Measurements from ENCODE around the gene PLCB2. TPM values are rescaled to one million over a fixed set of nuclear protein-coding genes. Genes with fewer than 3 reads are reported as not detected.

PLCB2 gene
- total and polyA plus RNA-seq, 9 of the 15 experiments (the other 6 are each of a cell fraction or from before 2014, with no cell fraction given), result 0.37 to 12.3 (median 8.0) TPM

DNA sequence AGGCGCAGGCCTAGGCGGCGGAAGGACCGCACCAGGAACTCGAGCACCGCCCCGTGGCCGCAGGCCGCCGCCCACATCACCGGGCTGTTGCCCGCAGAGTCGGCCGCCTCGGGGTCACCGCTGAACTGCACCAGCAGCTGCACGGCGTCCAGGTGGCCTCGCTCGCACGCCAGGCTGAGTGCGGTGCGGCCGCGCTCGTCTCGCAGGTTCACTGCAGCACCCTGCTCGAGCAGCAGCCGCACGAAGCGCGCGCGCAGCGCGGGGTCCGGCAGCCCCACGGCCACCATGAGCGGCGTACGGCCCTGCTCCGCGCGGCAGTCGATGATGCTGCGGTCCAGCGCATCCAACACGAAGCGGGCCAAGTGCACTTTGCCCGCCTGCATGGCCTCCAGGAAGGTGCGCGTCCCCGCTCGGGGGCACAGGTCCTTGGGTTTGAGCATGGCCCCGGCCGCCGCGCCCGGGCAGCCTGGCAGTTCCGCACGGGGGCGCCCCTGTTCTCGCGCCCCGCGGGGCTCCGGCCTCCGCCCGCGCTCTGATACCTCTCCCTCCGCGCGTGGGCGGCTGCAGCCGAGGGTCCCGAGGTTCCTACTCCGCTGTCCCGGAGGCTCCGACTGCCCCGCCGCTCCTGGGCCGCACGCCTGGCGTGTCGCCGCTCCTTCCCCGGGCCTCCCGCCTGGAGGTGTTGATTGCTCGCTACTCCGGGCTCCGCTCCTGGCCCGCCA lies 25.4 kb downstream of the PLCB2 start (continued):
- TF ChIP-seq, protein P1, sequence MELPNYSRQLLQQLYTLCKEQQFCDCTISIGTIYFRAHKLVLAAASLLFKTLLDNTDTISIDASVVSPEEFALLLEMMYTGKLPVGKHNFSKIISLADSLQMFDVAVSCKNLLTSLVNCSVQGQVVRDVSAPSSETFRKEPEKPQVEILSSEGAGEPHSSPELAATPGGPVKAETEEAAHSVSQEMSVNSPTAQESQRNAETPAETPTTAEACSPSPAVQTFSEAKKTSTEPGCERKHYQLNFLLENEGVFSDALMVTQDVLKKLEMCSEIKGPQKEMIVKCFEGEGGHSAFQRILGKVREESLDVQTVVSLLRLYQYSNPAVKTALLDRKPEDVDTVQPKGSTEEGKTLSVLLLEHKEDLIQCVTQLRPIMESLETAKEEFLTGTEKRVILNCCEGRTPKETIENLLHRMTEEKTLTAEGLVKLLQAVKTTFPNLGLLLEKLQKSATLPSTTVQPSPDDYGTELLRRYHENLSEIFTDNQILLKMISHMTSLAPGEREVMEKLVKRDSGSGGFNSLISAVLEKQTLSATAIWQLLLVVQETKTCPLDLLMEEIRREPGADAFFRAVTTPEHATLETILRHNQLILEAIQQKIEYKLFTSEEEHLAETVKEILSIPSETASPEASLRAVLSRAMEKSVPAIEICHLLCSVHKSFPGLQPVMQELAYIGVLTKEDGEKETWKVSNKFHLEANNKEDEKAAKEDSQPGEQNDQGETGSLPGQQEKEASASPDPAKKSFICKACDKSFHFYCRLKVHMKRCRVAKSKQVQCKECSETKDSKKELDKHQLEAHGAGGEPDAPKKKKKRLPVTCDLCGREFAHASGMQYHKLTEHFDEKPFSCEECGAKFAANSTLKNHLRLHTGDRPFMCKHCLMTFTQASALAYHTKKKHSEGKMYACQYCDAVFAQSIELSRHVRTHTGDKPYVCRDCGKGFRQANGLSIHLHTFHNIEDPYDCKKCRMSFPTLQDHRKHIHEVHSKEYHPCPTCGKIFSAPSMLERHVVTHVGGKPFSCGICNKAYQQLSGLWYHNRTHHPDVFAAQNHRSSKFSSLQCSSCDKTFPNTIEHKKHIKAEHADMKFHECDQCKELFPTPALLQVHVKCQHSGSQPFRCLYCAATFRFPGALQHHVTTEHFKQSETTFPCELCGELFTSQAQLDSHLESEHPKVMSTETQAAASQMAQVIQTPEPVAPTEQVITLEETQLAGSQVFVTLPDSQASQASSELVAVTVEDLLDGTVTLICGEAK (IDR thresholded peaks at IDR 0.05), result no peak
- TF ChIP-seq, protein P1 (CRISPR knock-in tag; IDR thresholded peaks at IDR 0.05), result no peak
- TF ChIP-seq, protein P2, sequence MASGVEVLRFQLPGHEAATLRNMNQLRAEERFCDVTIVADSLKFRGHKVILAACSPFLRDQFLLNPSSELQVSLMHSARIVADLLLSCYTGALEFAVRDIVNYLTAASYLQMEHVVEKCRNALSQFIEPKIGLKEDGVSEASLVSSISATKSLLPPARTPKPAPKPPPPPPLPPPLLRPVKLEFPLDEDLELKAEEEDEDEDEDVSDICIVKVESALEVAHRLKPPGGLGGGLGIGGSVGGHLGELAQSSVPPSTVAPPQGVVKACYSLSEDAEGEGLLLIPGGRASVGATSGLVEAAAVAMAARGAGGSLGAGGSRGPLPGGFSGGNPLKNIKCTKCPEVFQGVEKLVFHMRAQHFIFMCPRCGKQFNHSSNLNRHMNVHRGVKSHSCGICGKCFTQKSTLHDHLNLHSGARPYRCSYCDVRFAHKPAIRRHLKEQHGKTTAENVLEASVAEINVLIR (CRISPR knock-in tag; IDR thresholded peaks at IDR 0.05), result no peak
- TF ChIP-seq FOSL1 (tag; conservative IDR thresholded peaks at IDR 0.05), result 0 out of 2 replicates have a peak, but pooled peaks have one; percentile 6
- TF ChIP-seq STAT5B (CRISPR knock-in tag; IDR thresholded peaks at IDR 0.05), result no peak
- TF ChIP-seq RBM25 (IDR thresholded peaks at IDR 0.05; ENCODE audit: low read depth, low read length, severe bottlenecking), result no peak
- TF ChIP-seq BCL6 (CRISPR knock-in tag; IDR thresholded peaks at IDR 0.05), result no peak
- TF ChIP-seq, protein P3, sequence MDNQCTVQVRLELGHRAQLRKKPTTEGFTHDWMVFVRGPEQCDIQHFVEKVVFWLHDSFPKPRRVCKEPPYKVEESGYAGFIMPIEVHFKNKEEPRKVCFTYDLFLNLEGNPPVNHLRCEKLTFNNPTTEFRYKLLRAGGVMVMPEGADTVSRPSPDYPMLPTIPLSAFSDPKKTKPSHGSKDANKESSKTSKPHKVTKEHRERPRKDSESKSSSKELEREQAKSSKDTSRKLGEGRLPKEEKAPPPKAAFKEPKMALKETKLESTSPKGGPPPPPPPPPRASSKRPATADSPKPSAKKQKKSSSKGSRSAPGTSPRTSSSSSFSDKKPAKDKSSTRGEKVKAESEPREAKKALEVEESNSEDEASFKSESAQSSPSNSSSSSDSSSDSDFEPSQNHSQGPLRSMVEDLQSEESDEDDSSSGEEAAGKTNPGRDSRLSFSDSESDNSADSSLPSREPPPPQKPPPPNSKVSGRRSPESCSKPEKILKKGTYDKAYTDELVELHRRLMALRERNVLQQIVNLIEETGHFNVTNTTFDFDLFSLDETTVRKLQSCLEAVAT (IDR thresholded peaks at IDR 0.05), result no peak
- TF ChIP-seq, protein P4, sequence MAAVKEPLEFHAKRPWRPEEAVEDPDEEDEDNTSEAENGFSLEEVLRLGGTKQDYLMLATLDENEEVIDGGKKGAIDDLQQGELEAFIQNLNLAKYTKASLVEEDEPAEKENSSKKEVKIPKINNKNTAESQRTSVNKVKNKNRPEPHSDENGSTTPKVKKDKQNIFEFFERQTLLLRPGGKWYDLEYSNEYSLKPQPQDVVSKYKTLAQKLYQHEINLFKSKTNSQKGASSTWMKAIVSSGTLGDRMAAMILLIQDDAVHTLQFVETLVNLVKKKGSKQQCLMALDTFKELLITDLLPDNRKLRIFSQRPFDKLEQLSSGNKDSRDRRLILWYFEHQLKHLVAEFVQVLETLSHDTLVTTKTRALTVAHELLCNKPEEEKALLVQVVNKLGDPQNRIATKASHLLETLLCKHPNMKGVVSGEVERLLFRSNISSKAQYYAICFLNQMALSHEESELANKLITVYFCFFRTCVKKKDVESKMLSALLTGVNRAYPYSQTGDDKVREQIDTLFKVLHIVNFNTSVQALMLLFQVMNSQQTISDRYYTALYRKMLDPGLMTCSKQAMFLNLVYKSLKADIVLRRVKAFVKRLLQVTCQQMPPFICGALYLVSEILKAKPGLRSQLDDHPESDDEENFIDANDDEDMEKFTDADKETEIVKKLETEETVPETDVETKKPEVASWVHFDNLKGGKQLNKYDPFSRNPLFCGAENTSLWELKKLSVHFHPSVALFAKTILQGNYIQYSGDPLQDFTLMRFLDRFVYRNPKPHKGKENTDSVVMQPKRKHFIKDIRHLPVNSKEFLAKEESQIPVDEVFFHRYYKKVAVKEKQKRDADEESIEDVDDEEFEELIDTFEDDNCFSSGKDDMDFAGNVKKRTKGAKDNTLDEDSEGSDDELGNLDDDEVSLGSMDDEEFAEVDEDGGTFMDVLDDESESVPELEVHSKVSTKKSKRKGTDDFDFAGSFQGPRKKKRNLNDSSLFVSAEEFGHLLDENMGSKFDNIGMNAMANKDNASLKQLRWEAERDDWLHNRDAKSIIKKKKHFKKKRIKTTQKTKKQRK (IDR thresholded peaks at IDR 0.05; ENCODE audit: borderline replicate concordance, low read depth, low read length), result no peak
- no peak for TF ChIP-seq ARNT (IDR thresholded peaks at IDR 0.05)
- peak in 1 of 2 experiments; percentile 18; a peak in 1 of 4 replicates for TF ChIP-seq HDAC1 (IDR thresholded peaks at IDR 0.05)
- no peak for TF ChIP-seq IRF2 (CRISPR knock-in tag; IDR thresholded peaks at IDR 0.05)
- TF ChIP-seq MCM2 (IDR thresholded peaks at IDR 0.05; ENCODE audit: low read depth), result no peak
